Brain microvascular endothelial cell (primary cell): Measurements from ENCODE around the gene SHPK.

Experiments
- DNase-seq: peaks from one replicate; pipeline ENCODE4 v3.0.0-alpha.2; 2020
- H3K27ac ChIP-seq: fragments of 250-450 bp; sonication (Bioruptor Pico); 2 replicates; pipeline ENCODE4 v1.5.1; 2020; ENCODE audit warnings: mild to moderate bottlenecking, moderate library complexity
- H3K27me3 ChIP-seq: fragments of 250-450 bp; sonication (Bioruptor Pico); replicated peaks from 2 replicates; pipeline ENCODE4 v1.5.1; 2020; ENCODE audit warnings: mild to moderate bottlenecking
- H3K36me3 ChIP-seq: fragments of 250-450 bp; sonication (Bioruptor Pico); replicated peaks from 2 replicates; pipeline ENCODE4 v1.5.1; 2020; ENCODE audit warnings: mild to moderate bottlenecking
- H3K4me3 ChIP-seq: 2 replicates; pipeline ENCODE4 v1.5.1; 2011; ENCODE audit warnings: low read depth, mild to moderate bottlenecking, control low read depth, low read length, moderate library complexity
- in situ Hi-C: cut with HindIII; loops from 2 replicates; pipeline ENCODE4 v1.10.0; 2017; ENCODE audit warnings: low sequenced_read_pairs, low pct_ligation_motif_present
- TF ChIP-seq, protein P1 (sequence below): IDR thresholded peaks from 2 replicates; pipeline ENCODE4 v1.5.1; 2011; ENCODE audit warnings: low read depth, mild to moderate bottlenecking, moderate library complexity, low read length, control low read depth, inconsistent platforms; ENCODE audit errors: missing control alignments

The SHPK gene

DNA sequence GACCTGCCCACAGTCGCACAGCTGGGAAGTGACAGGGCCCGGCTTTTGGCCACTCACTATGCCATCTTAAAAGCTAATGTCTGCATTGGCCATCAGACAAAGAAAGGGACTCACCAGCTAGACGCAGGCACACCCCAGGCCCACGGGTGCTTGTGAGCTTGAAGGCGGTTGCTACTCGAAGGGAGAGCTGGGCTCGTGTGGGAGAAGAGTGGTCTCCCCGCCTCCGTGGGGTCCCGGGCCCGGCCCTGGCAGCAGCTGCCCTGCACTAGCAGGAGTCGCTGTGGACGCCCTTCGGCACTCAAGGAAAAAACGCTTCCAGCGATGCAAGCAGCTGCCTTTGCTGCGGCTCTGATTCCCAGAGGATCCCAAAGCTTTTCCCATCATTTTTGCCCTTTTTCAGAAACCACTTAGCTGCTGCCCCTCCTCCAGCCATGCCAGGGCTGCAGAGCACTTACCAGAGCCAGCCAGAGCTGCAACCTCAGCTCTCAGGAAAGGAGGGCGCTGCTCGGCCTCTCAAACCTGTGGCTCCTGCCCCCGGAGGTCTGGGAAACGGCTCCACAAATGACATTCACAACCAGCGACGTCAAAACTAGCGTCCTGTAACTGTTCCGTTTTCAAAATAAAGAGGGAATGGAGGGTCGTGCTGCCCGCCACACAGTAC is 39.1 kb downstream of the SHPK start:
- no peak for DNase-seq
- no peaks in the 10 kb centered on the region for H3K27me3 ChIP-seq
- TF ChIP-seq, protein P1, sequence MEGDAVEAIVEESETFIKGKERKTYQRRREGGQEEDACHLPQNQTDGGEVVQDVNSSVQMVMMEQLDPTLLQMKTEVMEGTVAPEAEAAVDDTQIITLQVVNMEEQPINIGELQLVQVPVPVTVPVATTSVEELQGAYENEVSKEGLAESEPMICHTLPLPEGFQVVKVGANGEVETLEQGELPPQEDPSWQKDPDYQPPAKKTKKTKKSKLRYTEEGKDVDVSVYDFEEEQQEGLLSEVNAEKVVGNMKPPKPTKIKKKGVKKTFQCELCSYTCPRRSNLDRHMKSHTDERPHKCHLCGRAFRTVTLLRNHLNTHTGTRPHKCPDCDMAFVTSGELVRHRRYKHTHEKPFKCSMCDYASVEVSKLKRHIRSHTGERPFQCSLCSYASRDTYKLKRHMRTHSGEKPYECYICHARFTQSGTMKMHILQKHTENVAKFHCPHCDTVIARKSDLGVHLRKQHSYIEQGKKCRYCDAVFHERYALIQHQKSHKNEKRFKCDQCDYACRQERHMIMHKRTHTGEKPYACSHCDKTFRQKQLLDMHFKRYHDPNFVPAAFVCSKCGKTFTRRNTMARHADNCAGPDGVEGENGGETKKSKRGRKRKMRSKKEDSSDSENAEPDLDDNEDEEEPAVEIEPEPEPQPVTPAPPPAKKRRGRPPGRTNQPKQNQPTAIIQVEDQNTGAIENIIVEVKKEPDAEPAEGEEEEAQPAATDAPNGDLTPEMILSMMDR, result no peak
- in situ Hi-C loops, result no loop called here
- H3K4me3 ChIP-seq, result no peak overlapping the region
- no peak overlapping the region for H3K27ac ChIP-seq
- no peaks in the 10 kb centered on the region for H3K36me3 ChIP-seq

DNA sequence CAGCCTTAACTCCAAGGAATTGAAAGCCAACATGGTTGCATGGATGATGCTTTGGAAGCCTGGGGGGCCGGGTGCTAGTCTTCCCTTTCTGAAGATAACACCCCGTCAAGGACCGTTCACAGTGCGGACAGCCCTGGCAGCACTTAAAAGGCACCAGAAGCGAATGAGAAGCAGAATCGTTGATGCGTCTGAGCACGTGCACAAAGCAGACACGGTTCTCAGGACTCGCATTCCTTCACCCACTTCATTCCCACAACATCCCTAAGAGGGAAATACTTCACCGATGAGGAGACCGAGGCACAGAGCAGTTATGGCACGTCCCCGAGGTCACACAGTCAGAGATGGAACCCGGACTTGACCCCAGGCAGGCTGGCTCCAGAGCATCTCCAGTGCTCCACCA is 41.1 kb downstream of the SHPK start:
- no peak for DNase-seq
- in situ Hi-C loops, result no loop called here
- TF ChIP-seq, protein P1, result no peak

DNA sequence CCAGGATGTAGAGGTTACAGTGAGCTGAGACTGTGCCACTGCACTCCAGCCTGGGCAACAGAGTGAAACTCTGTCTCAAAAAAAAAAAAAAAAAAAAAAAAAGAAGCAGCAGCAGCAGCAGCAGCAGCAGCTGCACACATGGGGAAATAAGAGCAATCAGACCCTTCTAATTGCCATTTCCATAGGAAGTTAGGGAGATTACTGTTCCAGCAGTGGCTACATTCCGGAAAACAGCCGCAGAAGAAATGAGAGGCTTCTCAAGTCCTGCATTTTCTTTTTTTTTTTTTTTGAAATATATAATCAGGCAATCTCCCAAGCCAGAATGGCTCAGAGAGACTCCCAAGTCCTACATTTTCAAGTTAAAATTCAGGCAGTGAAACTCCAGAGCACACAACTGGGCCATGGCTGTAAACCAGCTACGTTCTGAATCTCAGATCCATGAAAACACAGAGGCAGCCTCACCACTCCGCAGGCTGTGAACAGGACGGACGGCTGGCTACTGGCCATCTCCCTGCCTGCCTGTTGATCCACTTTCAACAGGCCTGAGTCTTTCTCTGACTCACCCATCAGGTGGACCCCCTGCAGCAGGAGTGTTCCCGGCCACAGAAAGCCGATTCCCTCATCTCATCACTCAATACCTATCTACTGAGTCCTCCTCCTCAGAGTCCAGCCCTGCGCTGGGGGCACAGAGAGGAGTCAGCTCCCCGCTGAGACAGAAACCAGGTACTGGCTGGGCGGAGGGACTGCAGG is 41.8 kb downstream of the SHPK start:
- DNase-seq, result peak; percentile 70
- no peaks in the 10 kb centered on the region for H3K27me3 ChIP-seq
- TF ChIP-seq, protein P1, result no peak
- no peaks in the 10 kb centered on the region for H3K36me3 ChIP-seq
- H3K27ac ChIP-seq, result no peak overlapping the region
- in situ Hi-C loops, result no loop called here
- no peak overlapping the region for H3K4me3 ChIP-seq

More for the DNA sequence above, 41.1 kb downstream of the SHPK start:
- Histone ChIP-seq H3K27me3 (no peaks in the 10 kb centered on the region), H3K4me3 (no peak overlapping the region), H3K27ac (no peak overlapping the region), H3K36me3 (no peaks in the 10 kb centered on the region)

DNA sequence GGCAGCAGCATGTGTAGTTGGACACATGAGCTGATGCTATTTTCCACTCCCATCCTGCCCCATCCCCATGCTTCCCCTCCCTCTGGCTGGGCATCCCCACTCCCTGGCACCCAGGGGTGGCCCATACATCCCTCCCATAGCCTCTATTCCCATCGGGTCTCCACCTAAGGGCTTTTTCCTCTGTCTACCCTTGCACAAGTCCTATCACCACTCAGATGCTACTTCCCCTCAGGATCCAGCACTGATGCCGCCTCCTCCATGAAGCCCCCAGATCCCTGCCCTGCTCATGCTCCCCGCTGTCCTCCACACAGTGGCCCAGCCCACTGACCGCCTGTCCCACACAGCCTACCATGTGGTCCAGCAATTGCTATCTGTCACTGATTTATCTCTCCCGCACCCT is 42.7 kb downstream of the SHPK start:
- TF ChIP-seq, protein P1, result no peak
- in situ Hi-C loops, result no loop called here
- Histone ChIP-seq H3K36me3 (no peaks in the 10 kb centered on the region), H3K4me3 (no peak overlapping the region), H3K27me3 (no peaks in the 10 kb centered on the region), H3K27ac (no peak overlapping the region)
- no peak for DNase-seq

DNA sequence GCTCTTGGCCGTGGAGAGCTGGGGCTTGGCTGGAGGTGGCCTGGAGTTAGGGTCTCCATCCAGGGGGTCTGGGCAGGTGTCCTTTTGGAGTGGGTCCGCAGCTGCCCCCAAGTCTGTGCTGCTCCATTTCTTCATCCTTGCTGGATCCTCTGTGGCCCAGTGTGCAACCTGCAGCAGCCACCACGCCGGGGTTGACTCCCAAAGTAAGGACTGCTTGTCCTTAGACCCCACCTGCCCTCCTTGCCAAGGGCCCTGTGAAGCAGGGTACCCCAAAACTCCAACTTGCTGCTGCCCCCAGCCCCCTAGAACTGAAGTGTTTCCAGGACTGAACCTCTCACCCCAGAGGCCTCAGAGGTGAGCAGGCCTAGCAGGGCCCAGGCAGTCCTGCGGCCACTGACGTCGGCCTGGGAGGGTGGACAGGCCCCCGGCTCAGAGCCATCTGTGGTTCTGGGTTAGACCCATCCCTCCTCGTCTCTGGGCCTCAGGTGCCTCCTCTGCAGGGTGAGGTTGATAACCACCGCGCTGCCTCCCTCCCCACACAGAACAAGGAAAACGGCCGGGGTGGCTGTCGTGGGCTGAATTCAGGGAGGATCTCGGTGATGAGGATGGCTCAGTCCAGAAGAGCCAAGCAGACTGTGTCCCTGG is 43.7 kb downstream of the SHPK start:
- TF ChIP-seq, protein P1, result no peak
- Histone ChIP-seq H3K4me3 (no peak overlapping the region), H3K27ac (no peak overlapping the region), H3K36me3 (no peaks in the 10 kb centered on the region), H3K27me3 (no peaks in the 10 kb centered on the region)
- no peak for DNase-seq
- in situ Hi-C loops, result no loop called here
